Natural killer cell treated with Interleukin-12 subunit alpha and Interleukin-12 subunit beta and Interleukin-15 and Interleukin-18, amount 100 ng/mL, for 72 hours (primary cell): Measurements from ENCODE around the gene ULK4. TPM values are rescaled to one million over a fixed set of nuclear protein-coding genes. Genes with fewer than 3 reads are reported as not detected.
"Not testable (repeated sequence)": the region's sequence is repeated elsewhere in the genome, so short reads cannot be mapped to it uniquely, and the experiment has no call there.

Experiments
- ATAC-seq, 2 donors: fragments of 150-1000 bp; cut with Tn5 transposase in 1 of 2; sonication (Bioruptor Pico), chemical (Tn5 transposase) in 1 of 2; 2 replicates each; pipeline ENCODE4 v1.10.0; 2021
- DNase-seq: peaks from one replicate; pipeline ENCODE4 v3.0.0; 2022; ENCODE audit warnings: low spot score
- H3K27ac Mint-ChIP-seq, 2 donors: 1 replicate in 1 of 2; 2 replicates in 1 of 2; pipeline ENCODE4 v1.8.0; 2022; ENCODE audit warnings: mixed read lengths in 2 of 2, mild to moderate bottlenecking in 1 of 2, moderate library complexity in 1 of 2
- H3K27me3 Mint-ChIP-seq, 2 donors: 1 replicate in 1 of 2; 2 replicates in 1 of 2; pipeline ENCODE4 v1.8.0; 2022; ENCODE audit warnings: mixed read lengths in 2 of 2
- H3K36me3 Mint-ChIP-seq: one replicate; pipeline ENCODE4 v1.8.0; 2022; ENCODE audit warnings: mixed read lengths
- H3K4me1 Mint-ChIP-seq, 2 donors: 1 replicate in 1 of 2; 2 replicates in 1 of 2; pipeline ENCODE4 v1.8.0; 2022; ENCODE audit warnings: low read depth in 2 of 2, mixed read lengths in 2 of 2, mild to moderate bottlenecking in 1 of 2
- H3K4me3 Mint-ChIP-seq: one replicate; pipeline ENCODE4 v1.8.0; 2022; ENCODE audit warnings: mixed read lengths
- H3K9me3 Mint-ChIP-seq: 2 replicates; pipeline ENCODE4 v1.8.0; 2022; ENCODE audit warnings: mixed read lengths
- total RNA-seq, 2 donors: library from RNA; stranded (reverse); gene quantifications; one replicate each; pipeline ENCODE4 v1.2.3, GENCODE V29; 2022

ULK4 gene
- total RNA-seq, 2 donors from 2014 or later: 11.1 to 29.9 TPM

- ATAC-seq, DNase-seq, H3K9me3 Mint-ChIP-seq, H3K36me3 Mint-ChIP-seq, H3K27ac Mint-ChIP-seq, H3K4me3 Mint-ChIP-seq, H3K4me1 Mint-ChIP-seq, H3K27me3 Mint-ChIP-seq: not testable (repeated sequence)
Observed at GRCh38 chr3:41695806-41696205, 266.1 kb downstream of the ULK4 start.

GRCh38 chr3:41693799-41694198 is 268.1 kb downstream of the ULK4 start:
- DNase-seq (no peak), ATAC-seq (no peak)
- no peak overlapping the region for H3K4me3 Mint-ChIP-seq
- H3K9me3 Mint-ChIP-seq: peaks cover 3% of the 10 kb centered on the region
- no peak overlapping the region for H3K27ac Mint-ChIP-seq
- H3K4me1 Mint-ChIP-seq: no peaks in the 10 kb centered on the region
- H3K36me3 Mint-ChIP-seq: no peaks in the 10 kb centered on the region
- H3K27me3 Mint-ChIP-seq: no peaks in the 10 kb centered on the region

GRCh38 chr3:41690766-41691563 is 270.9 kb downstream of the ULK4 start:
- Mint-ChIP-seq H3K4me3 (no peak overlapping the region), H3K4me1 (no peaks in the 10 kb centered on the region), H3K9me3 (peaks cover 3% of the 10 kb centered on the region), H3K27ac (no peak overlapping the region), H3K36me3 (peaks cover 5% of the 10 kb centered on the region), H3K27me3 (no peaks in the 10 kb centered on the region)
- ATAC-seq: no peak
- DNase-seq: no peak

DNA sequence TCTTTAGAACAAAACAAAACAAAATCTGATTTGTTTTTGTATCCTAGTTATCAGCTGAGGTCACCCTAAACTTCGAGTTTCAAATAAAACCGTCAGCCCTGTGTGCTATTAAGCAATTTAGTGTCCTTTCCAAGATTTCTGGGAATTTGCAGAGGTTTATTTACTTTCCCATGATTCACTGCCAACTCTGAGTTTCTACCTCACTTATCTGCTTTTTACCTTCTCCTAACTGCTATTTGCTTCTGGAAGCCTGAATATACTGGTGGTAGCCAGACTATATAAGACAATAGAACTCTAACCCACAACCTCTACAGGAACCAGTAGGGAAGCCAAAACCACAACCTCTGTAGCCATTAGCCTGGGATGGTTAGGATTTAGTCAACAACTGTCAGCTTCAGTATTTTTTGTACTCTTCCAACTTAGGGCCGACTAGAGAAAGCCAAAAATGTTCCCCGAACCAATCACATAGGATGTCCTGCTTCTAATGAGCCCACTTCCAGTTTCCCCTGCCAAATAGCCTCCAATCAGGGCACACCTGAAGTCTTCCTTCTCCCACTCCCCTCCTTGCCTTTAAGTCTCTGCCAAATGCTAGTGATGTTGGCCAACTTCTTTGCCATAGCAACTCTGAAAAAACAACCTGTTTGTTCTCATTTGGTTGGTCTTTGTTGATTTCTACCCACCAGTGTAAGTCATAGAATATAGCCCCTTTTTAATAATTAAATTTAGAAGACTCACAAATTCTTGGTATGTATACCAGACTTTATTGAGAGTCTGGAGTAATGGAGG is 273.1 kb downstream of the ULK4 start:
- H3K27me3 Mint-ChIP-seq: no peaks in the 10 kb centered on the region
- peaks cover 3% of the 10 kb centered on the region for H3K9me3 Mint-ChIP-seq
- H3K4me3 Mint-ChIP-seq: no peak overlapping the region
- H3K4me1 Mint-ChIP-seq: no peaks in the 10 kb centered on the region
- peaks cover 6% of the 10 kb centered on the region for H3K36me3 Mint-ChIP-seq
- no peak for ATAC-seq
- no peak overlapping the region for H3K27ac Mint-ChIP-seq
- no peak for DNase-seq

- Mint-ChIP-seq H3K4me3 (no peak overlapping the region), H3K27ac (no peak overlapping the region), H3K9me3 (no peaks in the 10 kb centered on the region), H3K36me3 (peaks cover 6% of the 10 kb centered on the region), H3K4me1 (no peaks in the 10 kb centered on the region), H3K27me3 (no peaks in the 10 kb centered on the region)
- DNase-seq (no peak), ATAC-seq (no peak)
Observed at GRCh38 chr3:41684797-41685735, 276.8 kb downstream of the ULK4 start.

GRCh38 chr3:41683666-41684350 is 278.1 kb downstream of the ULK4 start:
- Mint-ChIP-seq H3K4me1 (no peaks in the 10 kb centered on the region), H3K27me3 (no peaks in the 10 kb centered on the region), H3K9me3 (no peaks in the 10 kb centered on the region), H3K4me3 (no peak overlapping the region), H3K27ac (no peak overlapping the region), H3K36me3 (peaks cover 6% of the 10 kb centered on the region)
- ATAC-seq (no peak), DNase-seq (no peak)

- ATAC-seq: no peak
- Mint-ChIP-seq H3K36me3 (peaks cover 6% of the 10 kb centered on the region), H3K27me3 (no peaks in the 10 kb centered on the region)
Observed at GRCh38 chr3:41682996-41683395, 278.9 kb downstream of the ULK4 start.

GRCh38 chr3:41682382-41682781 is 279.5 kb downstream of the ULK4 start:
- Mint-ChIP-seq H3K4me1 (no peaks in the 10 kb centered on the region), H3K9me3 (no peaks in the 10 kb centered on the region), H3K36me3 (peaks cover 6% of the 10 kb centered on the region), H3K27ac (no peak overlapping the region), H3K27me3 (no peaks in the 10 kb centered on the region), H3K4me3 (no peak overlapping the region)
- ATAC-seq (no peak), DNase-seq (no peak)

More at GRCh38 chr3:41682996-41683395, 278.9 kb downstream of the ULK4 start:
- no peaks in the 10 kb centered on the region for H3K4me1 Mint-ChIP-seq
- H3K4me3 Mint-ChIP-seq: no peak overlapping the region
- DNase-seq: no peak
- H3K27ac Mint-ChIP-seq: no peak overlapping the region
- no peaks in the 10 kb centered on the region for H3K9me3 Mint-ChIP-seq

DNA sequence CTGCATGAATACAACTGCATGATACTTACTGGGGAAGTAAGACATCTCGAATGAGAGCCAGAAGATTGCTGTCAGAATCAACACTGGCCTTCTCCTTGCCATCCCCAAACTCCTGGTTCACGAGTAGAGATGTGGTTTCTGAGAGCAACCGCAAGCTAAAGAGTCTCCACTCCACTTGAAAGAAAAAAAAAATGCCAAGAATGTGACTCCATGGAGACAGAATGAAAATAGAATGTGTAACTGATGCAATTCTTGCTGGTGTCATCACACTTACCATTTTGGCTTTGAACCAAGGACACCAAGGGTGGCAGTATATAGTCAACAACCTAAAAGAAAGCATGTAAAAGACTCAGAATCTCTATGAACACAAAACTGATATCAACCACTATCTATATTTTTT is 280.4 kb downstream of the ULK4 start:
- Mint-ChIP-seq H3K9me3 (no peaks in the 10 kb centered on the region), H3K27ac (no peak overlapping the region), H3K36me3 (peaks cover 6% of the 10 kb centered on the region), H3K4me3 (no peak overlapping the region), H3K27me3 (no peaks in the 10 kb centered on the region), H3K4me1 (no peaks in the 10 kb centered on the region)
- no peak for ATAC-seq
- DNase-seq: no peak

DNA sequence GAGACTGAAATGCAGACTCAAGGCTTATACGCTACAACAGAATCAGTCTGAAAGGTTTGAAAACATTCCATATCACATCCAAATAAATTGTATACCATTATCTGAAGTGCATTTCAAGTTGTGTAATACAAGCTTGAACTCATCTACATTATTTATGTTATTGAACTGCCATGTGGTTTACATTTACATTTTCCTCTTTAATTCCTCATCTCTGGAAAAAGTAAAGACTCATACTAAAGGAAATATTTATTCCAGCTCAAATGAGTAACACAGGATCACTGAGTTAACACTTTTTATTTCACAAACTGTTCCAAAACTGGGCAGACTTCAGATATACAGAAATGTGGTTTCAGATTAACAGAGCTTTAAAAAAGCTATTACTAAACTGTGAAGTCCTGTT is 282.5 kb downstream of the ULK4 start:
- Mint-ChIP-seq H3K4me1 (no peaks in the 10 kb centered on the region), H3K27me3 (no peaks in the 10 kb centered on the region), H3K4me3 (no peak overlapping the region), H3K36me3 (no peaks in the 10 kb centered on the region), H3K27ac (no peak overlapping the region), H3K9me3 (no peaks in the 10 kb centered on the region)
- ATAC-seq: no peak
- no peak for DNase-seq

GRCh38 chr3:41675102-41675501 is 286.8 kb downstream of the ULK4 start:
- not testable (repeated sequence) for H3K36me3 Mint-ChIP-seq, H3K27me3 Mint-ChIP-seq, DNase-seq, H3K27ac Mint-ChIP-seq, H3K4me3 Mint-ChIP-seq, H3K9me3 Mint-ChIP-seq, H3K4me1 Mint-ChIP-seq, ATAC-seq

DNA sequence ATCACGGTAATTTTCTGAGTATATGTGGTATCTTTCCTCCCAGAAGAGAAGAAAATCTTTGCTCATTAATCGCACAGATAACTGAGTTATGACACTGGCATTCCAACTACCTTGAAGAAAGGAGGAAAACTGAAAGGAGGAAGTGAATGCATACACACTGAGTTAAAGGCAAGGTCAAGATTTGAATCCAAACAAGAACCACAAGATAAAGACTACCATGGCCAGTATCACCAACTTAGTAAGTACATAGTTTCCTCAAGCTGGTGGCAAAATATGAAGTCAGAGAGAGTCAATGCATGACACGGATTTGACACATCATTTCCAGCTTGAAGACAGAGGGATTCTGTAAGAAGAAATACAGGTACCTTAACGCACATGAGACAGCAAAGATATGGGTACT is 287.5 kb downstream of the ULK4 start:
- H3K36me3 Mint-ChIP-seq: peaks cover 14% of the 10 kb centered on the region
- no peak overlapping the region for H3K27ac Mint-ChIP-seq
- H3K9me3 Mint-ChIP-seq: peaks cover 8% of the 10 kb centered on the region
- H3K27me3 Mint-ChIP-seq: no peaks in the 10 kb centered on the region
- H3K4me1 Mint-ChIP-seq: no peaks in the 10 kb centered on the region
- DNase-seq: no peak
- ATAC-seq: no peak
- H3K4me3 Mint-ChIP-seq: no peak overlapping the region

DNA sequence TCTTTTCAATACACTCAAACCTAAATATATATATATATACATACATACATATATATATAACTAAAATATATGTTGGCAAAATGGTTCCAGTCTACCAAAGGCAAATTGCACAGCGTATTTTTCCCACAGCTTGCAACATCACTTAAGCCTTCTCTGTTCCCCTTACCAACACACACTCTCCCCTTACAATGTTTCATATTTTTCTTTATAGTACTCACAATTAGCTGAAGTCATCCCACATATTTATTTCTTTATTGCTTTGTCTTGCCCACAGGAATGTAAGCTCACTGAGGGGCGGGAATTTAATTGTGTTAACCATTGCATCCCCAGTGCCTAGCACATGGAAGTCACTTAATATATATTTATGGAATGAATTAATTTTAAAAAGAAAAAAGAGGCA is 288.3 kb downstream of the ULK4 start:
- Mint-ChIP-seq H3K4me1 (no peaks in the 10 kb centered on the region), H3K36me3 (peaks cover 14% of the 10 kb centered on the region), H3K9me3 (peaks cover 8% of the 10 kb centered on the region), H3K27ac (no peak overlapping the region), H3K27me3 (no peaks in the 10 kb centered on the region), H3K4me3 (no peak overlapping the region)
- DNase-seq (no peak), ATAC-seq (no peak)
